ENCODE data around the gene NANOS2. TPM values are rescaled to one million over a fixed set of nuclear protein-coding genes. Genes with fewer than 3 reads are reported as not detected.

Gene NANOS2
- total and polyA plus RNA-seq, 9 of the 15 experiments (the other 6 are each of a cell fraction or from before 2014, with no cell fraction given) = not detected

GRCh38 chr19:45889210-45889885 lies 25.2 kb downstream of the NANOS2 start (continued):
- TF ChIP-seq ZNF518B (CRISPR knock-in tag; IDR thresholded peaks at IDR 0.05) (no peak), ESRRA (IDR thresholded peaks at IDR 0.05; ENCODE audit: borderline replicate concordance, low read depth) (no peak), POLR2AphosphoS2 (IDR thresholded peaks at IDR 0.05; ENCODE audit: low read length) (no peak), EHMT2 (IDR thresholded peaks at IDR 0.05) (no peak), FUS (optimal IDR thresholded peaks at IDR 0.05; ENCODE audit: low read depth, low read length) (no peak), PHF8 (IDR thresholded peaks at IDR 0.05; ENCODE audit: borderline replicate concordance, low read length) (no peak), FOXP1 (CRISPR knock-in tag; IDR thresholded peaks at IDR 0.05) (no peak; the same call in 1 of the 2 replicates)
- TF ChIP-seq, protein P1, sequence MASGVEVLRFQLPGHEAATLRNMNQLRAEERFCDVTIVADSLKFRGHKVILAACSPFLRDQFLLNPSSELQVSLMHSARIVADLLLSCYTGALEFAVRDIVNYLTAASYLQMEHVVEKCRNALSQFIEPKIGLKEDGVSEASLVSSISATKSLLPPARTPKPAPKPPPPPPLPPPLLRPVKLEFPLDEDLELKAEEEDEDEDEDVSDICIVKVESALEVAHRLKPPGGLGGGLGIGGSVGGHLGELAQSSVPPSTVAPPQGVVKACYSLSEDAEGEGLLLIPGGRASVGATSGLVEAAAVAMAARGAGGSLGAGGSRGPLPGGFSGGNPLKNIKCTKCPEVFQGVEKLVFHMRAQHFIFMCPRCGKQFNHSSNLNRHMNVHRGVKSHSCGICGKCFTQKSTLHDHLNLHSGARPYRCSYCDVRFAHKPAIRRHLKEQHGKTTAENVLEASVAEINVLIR (CRISPR knock-in tag; IDR thresholded peaks at IDR 0.05) = no peak

Data from K562 (cell line).